Spleen (tissue), 7 donors: ENCODE measurements around the gene ZMYM2.

Experiments
- CTCF ChIP-seq, 11 experiments: fragments of 200-600 bp in 7 of 11; fragments of 450-650 bp in 4 of 11; sonication (generic) in 4 of 11; IDR thresholded peaks in 8 of 11; conservative IDR thresholded peaks in 3 of 11; 1 replicate in 7 of 11; 2 replicates in 4 of 11; pipeline versions ENCODE4 v1.4.0 to v1.8.0; 2016 to 2021; ENCODE audit warnings: antibody characterized with exemption in 11 of 11, inconsistent platforms in 4 of 11, mild to moderate bottlenecking in 1 of 11
- POLR2A ChIP-seq, 3 donors: fragments of 450-650 bp; IDR thresholded peaks; one replicate each; pipeline ENCODE4 v1.5.1; 2017; ENCODE audit warnings: antibody characterized with exemption in 3 of 3, mild to moderate bottlenecking in 1 of 3
- POLR2AphosphoS5 ChIP-seq, 3 donors: sonication (generic); formaldehyde crosslinking; IDR thresholded peaks; one replicate each; pipeline ENCODE4 v1.5.1; 2017; ENCODE audit warnings: antibody characterized with exemption in 3 of 3
- donor health status: DM: no; HTN: no; CAD: no; lungs with moderate emphysema.
- donor health status: DM: no; HTN: no; CAD: no.
- donor health status: DM: no; HTN: no; CAD: no.

GRCh38 chr13:20127562-20128458 is 169.3 kb downstream of the ZMYM2 start:
- TF ChIP-seq CTCF (IDR thresholded peaks at IDR 0.05 in 8 of 11, conservative IDR thresholded peaks at IDR 0.05 in 3 of 11) (peak in 4 of 11 experiments; percentile 24 to 44 (median 36)), POLR2A (IDR thresholded peaks at IDR 0.05) (no peak), POLR2AphosphoS5 (IDR thresholded peaks at IDR 0.05) (peak; percentile 20 to 77 (median 58))
